MM.1S (cell line): ENCODE results near the gene KDM4B.

ENCODE experiments used
- DNase-seq: peaks from one replicate; pipeline ENCODE4 v3.0.0-alpha.2; 2015
- H2AFZ ChIP-seq: fragments of 300-600 bp; sonication (generic); 2 replicates; pipeline ENCODE4 v1.6.0; 2016; ENCODE audit warnings: antibody characterized with exemption, low read length
- H3F3A ChIP-seq: fragments of 300-600 bp; sonication (generic); 2 replicates; pipeline ENCODE4 v1.6.1; 2016; ENCODE audit warnings: mild to moderate bottlenecking, antibody characterized with exemption, low read length, moderate library complexity, mixed read lengths; ENCODE audit not compliant: insufficient read depth
- H3K27ac ChIP-seq: fragments of 300-600 bp; sonication (generic); 2 replicates; pipeline ENCODE4 v1.5.1; 2016; ENCODE audit warnings: mild to moderate bottlenecking, low read length
- H3K27me3 ChIP-seq: fragments of 300-600 bp; sonication (generic); replicated peaks from 2 replicates; pipeline ENCODE4 v1.6.0; 2016; ENCODE audit warnings: low read length; ENCODE audit not compliant: insufficient read depth
- H3K36me3 ChIP-seq: fragments of 300-600 bp; sonication (generic); replicated peaks from 2 replicates; pipeline ENCODE4 v1.6.1; 2016; ENCODE audit warnings: mild to moderate bottlenecking, low read length, mixed read lengths; ENCODE audit not compliant: insufficient read depth
- H3K4me1 ChIP-seq: fragments of 300-600 bp; sonication (generic); 2 replicates; pipeline ENCODE4 v1.6.1; 2016; ENCODE audit warnings: low read length, mixed read lengths
- H3K4me2 ChIP-seq: fragments of 300-600 bp; sonication (generic); 2 replicates; pipeline ENCODE4 v1.6.0; 2016; ENCODE audit warnings: low read depth, low read length
- H3K4me3 ChIP-seq: fragments of 300-600 bp; sonication (generic); 2 replicates; pipeline ENCODE4 v1.5.1; 2016; ENCODE audit warnings: low read length, mixed read lengths
- H3K79me2 ChIP-seq: fragments of 300-600 bp; sonication (generic); 2 replicates; pipeline ENCODE4 v1.6.1; 2016; ENCODE audit warnings: mixed run types, low read length, mixed read lengths
- H3K9ac ChIP-seq: fragments of 300-600 bp; sonication (generic); 2 replicates; pipeline ENCODE4 v1.6.1; 2016; ENCODE audit warnings: low read length, mixed read lengths
- H3K9me2 ChIP-seq: fragments of 300-600 bp; sonication (generic); replicated peaks from 2 replicates; pipeline ENCODE4 v1.6.1; 2016; ENCODE audit warnings: mild to moderate bottlenecking, low read length, mixed read lengths; ENCODE audit not compliant: insufficient read depth
- H3K9me3 ChIP-seq: fragments of 300-600 bp; sonication (generic); replicated peaks from 2 replicates; pipeline ENCODE4 v1.6.1; 2016; ENCODE audit warnings: mild to moderate bottlenecking, low read length, mixed read lengths; ENCODE audit not compliant: insufficient read depth
- H4K20me1 ChIP-seq: fragments of 300-600 bp; sonication (generic); 2 replicates; pipeline ENCODE4 v1.6.1; 2016; ENCODE audit warnings: mild to moderate bottlenecking, low read length, moderate library complexity, mixed read lengths; ENCODE audit not compliant: insufficient read depth
- CTCF ChIP-seq: fragments of 300-600 bp; sonication (generic); IDR thresholded peaks from 2 replicates; pipeline ENCODE4 v1.5.1; 2016; ENCODE audit warnings: antibody characterized with exemption, low read length, mixed read lengths
- EZH2 ChIP-seq: fragments of 300-600 bp; sonication (generic); optimal IDR thresholded peaks from 2 replicates; pipeline ENCODE3; 2017; ENCODE audit warnings: low read depth, mild to moderate bottlenecking, antibody characterized with exemption, low read length, mixed read lengths
- EZH2phosphoT487 ChIP-seq: fragments of 300-600 bp; sonication (generic); IDR thresholded peaks from 2 replicates; pipeline ENCODE4 v1.6.1; 2018; ENCODE audit warnings: antibody characterized with exemption, low read length

Gene KDM4B

GRCh38 chr19:5110546-5110945 lies 141.6 kb downstream of the KDM4B start:
- no peaks in the 10 kb centered on the region for H3K4me1 ChIP-seq
- no peaks in the 10 kb centered on the region for H3K79me2 ChIP-seq
- no peak overlapping the region for H3K27ac ChIP-seq
- no peaks in the 10 kb centered on the region for H3K36me3 ChIP-seq
- no peak overlapping the region for H2AFZ ChIP-seq
- no peaks in the 10 kb centered on the region for H3K9me2 ChIP-seq
- no peak for DNase-seq
- H3K27me3 ChIP-seq = no peaks in the 10 kb centered on the region
- TF ChIP-seq CTCF (no peak), EZH2phosphoT487 (no peak), EZH2 (no peak)
- H4K20me1 ChIP-seq = no peaks in the 10 kb centered on the region
- H3K4me3 ChIP-seq = no peak overlapping the region
- no peak overlapping the region for H3K4me2 ChIP-seq
- no peaks in the 10 kb centered on the region for H3F3A ChIP-seq
- no peaks in the 10 kb centered on the region for H3K9me3 ChIP-seq
- no peak overlapping the region for H3K9ac ChIP-seq

- Histone ChIP-seq H3K27ac (no peak overlapping the region), H3K27me3 (no peaks in the 10 kb centered on the region), H3K4me1 (no peaks in the 10 kb centered on the region), H2AFZ (no peak overlapping the region), H4K20me1 (no peaks in the 10 kb centered on the region), H3K4me2 (no peak overlapping the region), H3K9me3 (no peaks in the 10 kb centered on the region), H3K36me3 (no peaks in the 10 kb centered on the region), H3K79me2 (no peaks in the 10 kb centered on the region), H3K4me3 (no peak overlapping the region), H3K9ac (no peak overlapping the region), H3K9me2 (no peaks in the 10 kb centered on the region), H3F3A (no peaks in the 10 kb centered on the region)
- no peak for TF ChIP-seq EZH2
- no peak for TF ChIP-seq EZH2phosphoT487
- TF ChIP-seq CTCF = no peak
- no peak for DNase-seq
These were observed 142.1 kb downstream of the KDM4B start for GRCh38 chr19:5111051-5111450.

GRCh38 chr19:5112175-5112574 lies 143.3 kb downstream of the KDM4B start:
- TF ChIP-seq EZH2 (no peak), CTCF (no peak), EZH2phosphoT487 (no peak)
- H2AFZ ChIP-seq = no peak overlapping the region
- H3K9ac ChIP-seq = no peak overlapping the region
- no peaks in the 10 kb centered on the region for H3F3A ChIP-seq
- H3K27ac ChIP-seq = no peak overlapping the region
- no peak for DNase-seq
- H3K27me3 ChIP-seq = no peaks in the 10 kb centered on the region
- no peaks in the 10 kb centered on the region for H4K20me1 ChIP-seq
- no peak overlapping the region for H3K4me3 ChIP-seq
- H3K4me1 ChIP-seq = no peaks in the 10 kb centered on the region
- no peaks in the 10 kb centered on the region for H3K9me3 ChIP-seq
- no peaks in the 10 kb centered on the region for H3K79me2 ChIP-seq
- no peaks in the 10 kb centered on the region for H3K36me3 ChIP-seq
- no peak overlapping the region for H3K4me2 ChIP-seq
- no peaks in the 10 kb centered on the region for H3K9me2 ChIP-seq
